ENCODE measurements around the gene FAM3A.
"Not testable (repeated sequence)": the region's sequence is repeated elsewhere in the genome, so short reads cannot be mapped to it uniquely, and the experiment has no call there.

The FAM3A gene, protein sequence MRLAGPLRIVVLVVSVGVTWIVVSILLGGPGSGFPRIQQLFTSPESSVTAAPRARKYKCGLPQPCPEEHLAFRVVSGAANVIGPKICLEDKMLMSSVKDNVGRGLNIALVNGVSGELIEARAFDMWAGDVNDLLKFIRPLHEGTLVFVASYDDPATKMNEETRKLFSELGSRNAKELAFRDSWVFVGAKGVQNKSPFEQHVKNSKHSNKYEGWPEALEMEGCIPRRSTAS

DNA sequence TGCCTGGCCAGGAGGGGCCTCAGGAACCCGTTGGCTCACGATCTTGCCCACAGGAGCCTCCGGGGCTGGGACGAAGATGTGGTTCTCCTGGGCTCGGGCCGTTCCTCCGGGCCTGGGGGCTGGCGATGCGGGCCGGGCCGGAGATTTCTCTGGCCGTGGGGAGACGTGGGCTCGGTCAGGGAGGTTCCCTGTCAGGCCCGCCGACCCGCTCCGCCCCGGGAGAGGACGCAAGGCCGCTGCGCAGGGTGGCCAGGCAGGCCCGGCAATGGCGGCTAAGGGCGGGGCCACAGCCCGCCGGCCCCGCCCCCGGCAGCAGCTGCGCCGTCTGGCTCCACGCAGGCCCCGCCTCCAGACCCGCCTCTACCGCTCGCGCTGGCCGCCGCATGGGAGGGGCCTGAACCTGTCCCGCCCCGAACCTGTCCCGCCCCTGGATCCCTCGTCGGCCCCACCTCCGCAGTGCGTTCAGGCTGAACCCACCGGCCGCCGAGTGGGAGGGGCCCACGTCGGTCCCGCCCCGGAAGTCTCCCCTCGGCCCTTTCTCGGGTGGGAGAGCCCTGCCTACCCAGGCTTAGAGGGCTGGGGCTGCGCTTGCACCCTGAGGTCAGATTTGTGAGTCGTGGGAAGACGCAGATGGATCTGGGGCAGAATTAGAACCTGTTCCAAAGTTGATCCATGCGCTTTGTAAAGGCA lies at the start of gene FAM3A:
Gene FAM3A, minus strand, starts transcription at position 267 of the 690 bp plus-strand sequence. CDS start 460 bp downstream, outside the sequence.
- peak; percentile 93 for DNase-seq (ENCODE audit: low spot score)

DNA sequence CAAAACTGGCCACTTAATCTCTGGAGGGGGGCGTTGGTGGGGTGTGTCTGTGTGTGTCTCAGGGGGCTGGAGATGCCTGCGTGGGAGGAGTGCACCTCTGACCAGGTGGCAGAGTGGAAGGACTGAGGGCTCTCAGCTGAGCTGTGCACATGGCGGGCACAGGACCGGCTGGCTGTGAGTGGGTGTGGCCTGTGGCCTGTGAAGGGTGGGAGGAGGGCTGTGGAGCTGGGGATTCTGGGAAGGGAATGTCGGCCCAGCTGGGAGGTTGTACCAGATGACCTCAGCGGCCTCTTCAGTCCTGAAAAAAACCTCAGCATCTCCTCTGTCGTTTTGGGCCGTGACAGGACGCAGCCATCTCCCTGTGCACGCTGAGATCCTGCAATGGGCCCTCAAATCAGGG lies 46.3 kb upstream of the FAM3A start:
- DNase-seq (ENCODE audit: low spot score), result not testable (repeated sequence)

DNA sequence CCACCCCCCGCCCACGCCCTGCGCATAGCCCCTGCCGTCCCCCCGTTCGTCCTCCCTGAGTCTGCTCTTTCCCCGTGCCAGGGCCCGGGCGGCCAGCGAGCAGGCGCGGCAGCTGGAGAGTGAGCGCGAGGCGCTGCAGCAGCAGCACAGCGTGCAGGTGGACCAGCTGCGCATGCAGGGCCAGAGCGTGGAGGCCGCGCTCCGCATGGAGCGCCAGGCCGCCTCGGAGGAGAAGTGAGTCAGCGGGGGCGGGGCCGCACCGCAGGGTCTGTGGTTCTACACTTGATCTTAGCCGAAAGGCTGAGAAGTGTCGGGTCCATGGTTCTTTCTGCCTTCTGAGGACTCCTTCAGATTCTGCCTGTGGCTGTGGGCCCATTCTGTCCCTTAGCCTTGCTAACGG lies 44.3 kb upstream of the FAM3A start:
- DNase-seq (ENCODE audit: low spot score), result not testable (repeated sequence)

DNA sequence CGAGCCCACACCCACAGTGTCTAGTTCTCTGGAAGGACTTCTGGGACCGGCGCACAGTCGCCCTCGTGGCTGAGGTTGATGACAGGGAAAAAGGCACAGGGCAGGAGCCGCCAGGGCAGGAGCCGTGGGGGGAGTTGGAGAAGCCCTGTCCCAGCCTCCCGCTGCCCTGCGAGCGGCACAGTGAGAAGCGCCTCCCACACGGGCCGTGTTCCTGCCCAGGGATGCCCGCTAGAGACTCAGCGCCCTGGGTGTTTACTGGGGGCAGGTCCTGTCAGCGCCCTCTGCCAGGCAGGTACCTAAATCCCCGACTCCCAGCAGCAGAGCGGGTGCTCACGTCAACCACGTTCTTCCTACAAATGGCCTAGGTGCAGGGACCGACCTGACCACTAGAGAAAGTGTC lies 42.9 kb upstream of the FAM3A start:
- DNase-seq (ENCODE audit: low spot score), result not testable (repeated sequence)

DNA sequence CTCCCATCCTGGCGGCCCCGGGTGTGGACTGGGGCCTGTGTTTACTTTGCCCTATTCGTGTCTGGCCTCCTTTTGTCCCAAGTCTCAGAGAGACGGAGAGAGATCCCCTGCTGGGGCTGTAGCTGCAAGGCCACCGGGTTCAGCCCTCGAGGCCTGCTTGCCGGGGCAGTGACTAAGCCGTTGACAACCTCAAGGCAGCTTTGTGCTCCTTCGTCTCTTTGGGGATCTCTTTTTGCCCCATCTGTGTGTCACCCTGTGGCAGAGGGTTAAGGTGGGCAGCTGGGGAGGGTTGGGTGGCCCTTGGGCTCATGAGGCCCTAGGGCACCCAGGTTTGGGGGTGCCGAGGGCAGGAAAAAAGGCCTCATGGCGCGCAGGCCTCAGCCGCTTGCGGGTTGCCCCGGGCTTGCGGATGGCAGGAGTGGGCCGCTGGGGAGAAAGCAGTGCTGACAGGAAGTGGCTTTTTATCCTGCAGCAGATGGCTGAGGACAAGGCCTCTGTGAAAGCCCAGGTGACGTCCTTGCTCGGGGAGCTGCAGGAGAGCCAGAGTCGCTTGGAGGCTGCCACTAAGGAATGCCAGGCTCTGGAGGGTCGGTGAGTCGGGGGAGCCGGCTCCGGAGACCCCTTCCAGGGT lies 42.1 kb upstream of the FAM3A start:
- not testable (repeated sequence) for DNase-seq (ENCODE audit: low spot score)

DNA sequence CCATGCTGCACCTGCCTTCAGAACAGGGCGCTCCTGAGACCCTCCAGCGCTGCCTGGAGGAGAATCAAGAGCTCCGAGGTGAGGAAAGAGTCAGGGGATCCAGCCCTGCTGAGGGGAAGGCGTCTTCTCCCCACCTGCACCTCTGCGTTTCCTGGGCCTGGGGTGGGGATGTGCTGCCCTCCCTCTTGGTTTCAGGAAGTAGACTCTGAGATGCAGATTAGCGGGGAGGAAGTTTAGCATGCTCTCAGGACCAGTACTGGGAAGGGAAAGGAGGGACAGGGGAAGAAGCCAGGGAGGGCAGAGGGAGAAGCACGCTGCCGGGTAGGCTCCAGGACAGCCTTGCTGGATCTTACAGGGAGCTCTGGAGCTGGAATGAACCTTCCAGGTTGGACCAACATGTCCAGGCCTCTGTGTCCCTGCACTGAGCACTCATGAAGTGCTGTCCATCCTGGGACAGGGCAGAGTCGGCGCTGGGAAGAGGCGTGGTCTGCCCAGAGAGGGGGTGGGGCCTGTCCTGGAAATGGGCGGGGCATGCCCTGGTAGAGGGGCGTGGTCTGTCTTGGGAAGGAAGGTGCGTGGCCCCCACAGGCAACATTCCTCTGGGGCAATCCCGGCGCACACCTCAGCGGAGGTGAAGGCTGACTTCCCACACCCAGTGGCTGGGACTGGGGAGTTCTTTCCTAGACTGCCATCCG lies 36.2 kb upstream of the FAM3A start:
- not testable (repeated sequence) for DNase-seq (ENCODE audit: low spot score)

DNA sequence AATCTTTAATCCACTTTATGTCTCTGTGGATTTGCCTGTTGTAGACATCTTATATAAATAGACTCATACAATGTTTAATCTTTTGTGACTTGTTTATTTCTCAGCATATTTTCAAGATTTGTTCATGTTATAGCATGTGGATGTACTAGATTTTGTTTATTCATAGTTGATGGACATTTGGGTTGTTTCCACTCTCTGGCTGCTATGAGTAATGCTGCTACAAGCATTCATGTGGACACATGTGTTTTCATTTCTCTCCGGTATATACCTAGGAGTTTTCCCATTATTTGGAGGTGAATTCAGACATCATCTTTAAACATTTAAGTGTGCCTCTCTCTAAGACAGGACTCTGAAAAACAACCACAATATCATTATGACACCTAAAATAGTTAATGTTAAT lies 33.7 kb upstream of the FAM3A start:
- DNase-seq (ENCODE audit: low spot score), result no peak

DNA sequence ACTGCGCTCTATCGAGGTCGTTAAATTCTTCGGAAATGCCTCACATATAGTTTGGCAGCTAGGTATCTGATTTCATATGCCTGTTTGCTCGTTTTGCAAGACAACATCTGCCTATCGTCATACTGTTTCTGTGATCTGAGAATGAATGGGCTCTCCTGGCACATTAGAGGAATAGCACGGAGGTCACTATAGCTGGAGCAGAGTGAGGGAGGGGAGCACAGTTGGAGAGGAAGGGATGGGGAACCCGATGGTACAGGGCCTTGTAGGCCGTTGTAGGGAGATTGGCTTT lies 31.9 kb upstream of the FAM3A start:
- DNase-seq (ENCODE audit: low spot score), result no peak

DNA sequence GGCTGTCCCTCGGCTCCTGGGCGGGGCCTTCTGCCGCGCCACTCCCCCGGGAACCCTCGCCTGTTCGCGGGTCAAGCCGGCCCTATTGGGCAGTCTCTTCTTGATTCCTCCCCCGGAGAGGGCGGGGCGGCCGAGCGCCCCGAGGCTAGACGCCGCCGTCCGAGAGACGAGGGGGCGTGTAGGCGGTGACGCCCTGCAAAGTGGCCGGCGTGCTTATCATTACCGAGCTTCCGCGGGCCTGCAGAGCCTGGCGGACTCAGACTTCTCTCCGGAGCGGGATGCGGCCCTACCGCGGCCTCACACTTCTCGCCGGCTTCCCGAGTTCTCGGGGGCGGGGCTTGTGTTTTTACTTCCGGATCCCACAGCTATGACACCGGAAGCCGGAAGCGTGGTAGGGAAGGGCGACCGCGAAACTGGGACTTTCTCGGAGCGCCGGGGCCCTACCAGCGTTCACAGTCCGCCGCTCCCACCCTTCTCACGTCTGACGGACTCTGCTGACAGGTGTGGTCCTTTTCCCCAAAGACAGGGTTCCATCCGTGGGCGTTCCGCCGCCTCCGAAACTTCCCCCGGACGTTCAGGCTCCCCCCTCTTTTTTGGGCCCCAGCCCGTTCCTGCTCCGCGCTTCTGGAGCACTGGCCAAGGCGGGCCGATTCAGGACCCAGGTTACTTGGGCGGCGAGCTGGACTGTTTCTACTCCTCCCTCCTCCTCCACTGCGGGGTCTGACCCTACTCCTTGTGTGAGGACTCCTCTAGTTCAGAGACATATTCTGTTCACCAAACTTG lies 31.4 kb upstream of the FAM3A start, which contains the start of gene IKBKG:
Gene IKBKG, plus strand, starts transcription at position 376 of the 783 bp plus-strand sequence. CDS start 4,383 bp downstream, outside the sequence.
- peak; percentile 94 for DNase-seq (ENCODE audit: low spot score)

DNA sequence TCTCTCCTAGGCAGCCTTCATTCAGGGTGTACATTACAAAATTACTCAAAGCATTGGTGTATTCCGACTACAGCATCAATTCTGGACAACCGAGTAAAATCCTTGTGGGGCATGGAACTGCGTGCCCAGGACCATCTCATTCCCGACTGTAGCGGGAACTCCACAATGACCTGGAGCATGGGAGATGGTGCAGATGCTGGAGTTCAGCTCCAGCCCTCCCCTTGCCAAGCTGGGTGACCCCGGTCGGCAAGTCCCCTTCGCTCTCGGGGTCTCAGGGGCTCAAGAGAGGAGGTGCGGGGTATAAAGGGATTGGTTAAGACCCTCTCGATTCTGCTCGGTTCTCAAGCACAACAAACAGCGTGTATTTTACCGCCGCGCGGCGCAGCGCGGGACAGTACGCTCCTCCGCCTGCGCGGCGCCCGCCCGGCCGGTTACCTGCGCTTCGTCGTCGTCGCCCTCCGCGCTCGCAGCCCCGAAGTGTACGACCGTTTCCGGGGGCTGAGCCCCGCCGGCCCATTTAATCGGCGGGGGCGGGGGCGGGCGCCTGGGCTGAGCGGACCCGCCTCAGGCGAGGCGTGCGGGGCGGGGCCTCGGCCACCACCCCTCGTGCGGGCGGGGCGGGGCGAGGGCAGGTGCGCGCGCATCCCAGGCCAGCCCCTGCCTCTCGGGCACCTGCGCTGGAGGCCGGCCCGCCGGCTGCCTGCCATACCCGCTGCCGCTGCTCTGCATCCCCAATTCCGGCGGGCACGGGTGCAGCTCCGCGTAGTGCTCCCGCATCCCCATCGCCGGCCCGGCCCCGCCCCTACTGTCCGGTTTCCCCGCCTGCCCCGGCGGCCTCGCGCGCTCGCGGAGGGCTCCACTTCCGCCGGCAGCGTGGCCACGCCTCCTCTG lies 30.6 kb upstream of the FAM3A start, which contains the start of gene G6PD:
Gene G6PD, minus strand, starts transcription at position 493 of the 891 bp plus-strand sequence. CDS start 691 bp downstream, outside the sequence.
- DNase-seq (ENCODE audit: low spot score), result no peak

DNA sequence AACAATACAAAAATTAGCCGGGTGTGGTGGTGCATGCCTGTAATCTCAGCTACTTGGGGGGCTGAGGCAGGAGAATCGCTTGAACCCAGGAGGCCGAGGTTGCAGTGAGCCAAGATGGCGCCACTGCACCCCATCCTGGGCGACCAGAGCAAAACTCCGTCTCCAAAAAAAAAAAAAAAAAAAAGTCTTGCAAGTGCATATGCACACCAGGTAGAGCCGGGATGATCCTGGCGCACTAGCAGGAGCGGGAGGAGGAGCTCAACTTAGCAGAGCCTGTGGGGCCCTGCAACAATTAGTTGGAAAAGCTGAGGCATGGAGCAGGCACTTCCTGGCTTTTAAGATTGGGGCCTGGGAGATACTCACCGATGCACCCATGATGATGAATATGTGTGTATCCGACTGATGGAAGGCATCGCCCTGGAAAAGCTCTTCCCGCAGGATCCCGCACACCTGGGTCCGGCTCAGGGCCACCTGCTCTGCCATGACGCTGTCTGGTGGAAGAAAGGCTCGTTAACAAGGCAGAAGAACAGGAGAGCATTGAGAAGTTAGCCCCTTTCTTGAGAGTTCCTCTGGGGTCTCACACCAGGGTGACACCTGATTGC lies 29.7 kb upstream of the FAM3A start:
- no peak for DNase-seq (ENCODE audit: low spot score)

DNA sequence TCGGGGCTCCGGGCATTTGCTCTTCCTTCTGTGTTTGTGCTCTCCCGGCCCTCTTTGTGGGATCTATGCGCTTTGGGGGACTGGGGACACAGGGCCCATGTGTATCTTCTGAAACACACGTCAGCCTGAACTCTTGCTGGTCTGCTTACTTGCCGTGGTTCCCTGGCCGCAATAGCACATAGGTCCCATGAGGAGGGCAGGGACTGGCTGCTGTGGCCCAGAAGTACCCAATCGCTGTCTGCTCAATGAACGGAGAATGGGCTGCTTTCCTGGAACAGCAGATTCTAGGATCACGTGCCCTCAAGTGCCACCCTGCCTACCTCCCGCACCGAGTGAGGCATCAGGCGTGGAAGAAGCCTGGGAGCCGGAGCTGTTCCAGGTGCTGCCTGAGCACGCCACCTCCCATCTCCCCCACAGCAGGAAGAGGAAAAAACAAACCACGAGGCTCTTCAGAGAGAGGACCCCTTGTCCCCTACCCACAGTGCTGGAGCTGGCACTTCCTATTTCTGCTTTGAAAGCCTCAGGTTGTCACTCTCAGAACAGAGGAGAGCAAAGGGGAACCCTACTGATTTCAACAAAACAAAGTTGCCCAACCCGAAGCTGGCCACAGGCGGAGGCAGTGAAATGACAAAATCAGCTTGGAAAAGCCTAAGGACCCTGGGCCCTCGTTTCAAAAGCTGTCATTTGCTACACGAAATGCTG lies 26.8 kb upstream of the FAM3A start:
- peak; percentile 77 for DNase-seq (ENCODE audit: low spot score)

DNA sequence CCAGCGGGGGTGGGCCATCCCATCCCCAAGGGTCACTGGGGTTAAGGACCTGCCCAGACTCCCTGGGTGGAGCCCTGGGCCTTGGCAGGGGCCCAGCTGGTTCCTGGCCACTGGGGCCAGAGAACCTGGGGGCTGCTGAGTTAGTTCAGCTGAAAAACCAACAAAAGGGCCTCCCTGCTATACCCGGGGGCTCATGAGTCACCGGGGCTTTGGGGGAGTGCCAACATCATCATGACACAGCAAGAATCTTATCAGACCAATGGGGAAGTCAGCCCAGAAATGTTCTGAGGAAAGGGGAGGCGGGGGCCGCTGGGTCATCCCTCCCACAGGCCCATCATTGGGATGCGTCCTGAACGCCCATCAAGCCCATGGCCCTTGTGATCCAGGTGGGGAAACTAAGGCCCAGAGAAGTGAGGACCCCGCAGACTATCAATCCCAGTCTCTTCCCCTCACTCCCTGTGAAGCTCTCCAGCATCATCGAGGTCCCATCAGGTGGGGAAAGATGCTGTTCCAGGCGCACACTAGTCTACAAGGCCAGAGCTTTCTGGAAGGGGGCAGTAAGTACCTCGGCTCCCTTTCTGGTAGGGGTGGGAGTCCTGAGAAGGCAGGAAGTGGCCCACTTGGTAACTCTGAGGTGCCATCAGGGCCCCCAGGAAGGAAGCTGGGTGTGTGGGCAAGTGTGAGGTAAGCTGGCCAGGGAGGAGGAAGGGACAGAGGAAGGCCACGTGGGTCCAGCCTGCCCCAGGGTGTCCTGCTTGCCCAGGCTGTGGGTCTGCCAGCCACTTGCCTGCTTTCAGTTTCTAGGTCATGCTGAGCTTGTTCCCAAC lies 26.1 kb upstream of the FAM3A start:
- peak; percentile 94 for DNase-seq (ENCODE audit: low spot score)

DNA sequence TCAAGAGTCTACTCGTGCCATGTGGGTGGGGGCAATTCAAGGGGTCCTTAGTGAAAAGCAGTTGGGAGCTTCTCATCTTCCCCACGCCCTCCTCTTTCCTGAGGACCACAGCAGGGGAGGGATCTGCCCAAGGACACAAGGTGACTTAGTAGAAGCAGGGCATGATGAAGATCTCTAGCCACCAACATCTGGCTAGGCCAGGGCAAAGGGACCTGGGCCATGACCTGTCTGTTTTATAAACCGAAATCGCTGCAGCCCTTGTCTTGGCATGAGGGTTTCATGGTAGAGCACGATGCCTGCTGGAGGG lies 25.5 kb upstream of the FAM3A start:
- no peak for DNase-seq (ENCODE audit: low spot score)

DNA sequence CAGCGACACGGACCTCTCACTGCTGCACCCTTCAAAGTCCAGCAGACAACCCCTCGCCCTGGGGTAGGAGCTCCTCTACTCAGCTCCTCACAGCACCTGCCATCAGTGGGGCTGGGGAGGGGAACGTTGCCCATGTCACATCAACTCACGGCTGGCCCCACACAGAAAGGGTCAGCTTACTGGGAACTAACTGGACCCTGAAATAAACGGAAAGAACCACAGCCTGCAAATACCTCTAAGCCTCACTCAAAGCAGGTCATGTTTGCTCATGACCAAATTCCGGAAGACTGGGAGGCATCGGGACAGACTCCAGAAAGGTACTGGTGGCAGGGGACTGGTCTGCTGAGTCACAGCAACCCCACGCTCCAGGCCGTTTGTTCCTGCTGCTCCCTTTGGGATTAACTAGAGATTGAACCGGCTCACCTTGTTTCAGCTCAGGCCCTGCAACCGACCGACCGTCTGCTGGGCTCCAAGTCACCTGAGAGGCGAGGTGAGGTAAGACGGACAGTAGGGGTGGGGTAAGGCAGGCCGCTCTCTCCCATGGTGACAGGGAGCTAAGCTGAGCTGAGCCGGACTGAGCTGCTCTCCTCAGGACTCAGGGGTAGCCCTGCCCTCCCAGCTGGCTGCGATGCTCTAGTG lies 25.0 kb upstream of the FAM3A start:
- no peak for DNase-seq (ENCODE audit: low spot score)

DNA sequence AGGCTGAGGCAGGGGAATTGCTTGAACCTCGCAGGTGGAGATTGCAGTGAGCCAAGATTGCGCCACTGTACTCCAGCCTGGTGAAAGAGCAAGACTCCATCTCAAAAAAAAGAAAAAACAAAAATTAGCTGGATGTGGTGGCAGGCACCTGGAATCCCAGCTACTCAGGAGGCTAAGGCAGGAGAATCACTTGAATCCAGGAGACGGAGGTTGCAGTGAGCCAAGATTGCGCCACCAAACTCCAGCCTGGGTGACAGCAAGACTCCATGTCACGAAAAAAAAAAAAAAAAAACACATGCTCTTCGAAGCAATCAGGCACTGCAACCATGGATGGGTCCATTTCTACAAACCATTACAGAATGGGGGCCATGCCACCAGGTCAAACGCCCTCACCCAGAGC lies 24.3 kb upstream of the FAM3A start:
- DNase-seq (ENCODE audit: low spot score), result not testable (repeated sequence)

DNA sequence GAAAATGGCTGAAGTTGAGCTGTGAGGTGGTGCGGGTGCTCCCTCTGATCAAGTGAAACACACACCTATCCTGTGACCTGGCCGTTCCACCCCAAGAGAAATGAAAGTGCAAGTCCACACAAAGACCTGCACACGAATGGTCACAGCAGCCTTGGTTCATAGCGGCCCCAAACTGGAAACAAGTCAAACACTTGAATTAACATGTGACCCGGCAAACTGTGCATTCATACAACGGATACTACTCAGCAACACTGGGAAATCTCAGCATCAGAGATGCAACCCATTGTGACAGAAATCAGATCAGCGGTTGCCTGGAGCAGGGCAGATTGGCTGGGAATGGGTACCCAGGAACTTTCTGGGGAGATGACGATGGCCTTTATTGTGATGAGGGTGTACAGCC lies 23.0 kb upstream of the FAM3A start:
- no peak for DNase-seq (ENCODE audit: low spot score)

DNA sequence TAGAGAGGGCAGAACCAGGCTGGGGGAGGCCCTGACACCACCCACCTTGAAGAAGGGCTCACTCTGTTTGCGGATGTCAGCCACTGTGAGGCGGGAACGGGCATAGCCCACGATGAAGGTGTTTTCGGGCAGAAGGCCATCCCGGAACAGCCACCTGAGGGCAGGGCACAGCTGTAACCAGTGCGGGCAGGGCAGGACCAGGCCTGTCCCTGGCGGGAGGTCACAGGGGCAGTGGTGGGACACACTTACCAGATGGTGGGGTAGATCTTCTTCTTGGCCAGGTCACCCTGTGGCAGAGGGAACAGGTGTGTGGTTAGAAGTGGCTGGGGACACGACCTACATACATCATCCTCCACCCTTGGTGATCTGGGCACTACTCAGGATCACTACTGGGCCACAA lies 19.9 kb upstream of the FAM3A start:
- no peak for DNase-seq (ENCODE audit: low spot score)

Measured in hematopoietic multipotent progenitor cell treated with erythropoietin and hydrocortisone succinate and interleukin-3 and kit ligand, for 17 days (in vitro differentiated cells).